T1000 (cell line): ENCODE measurements around the gene BAIAP2.

Experiments
- DNase-seq: peaks from one replicate; lab custom pipeline; 2025; ENCODE audit warnings: mixed read lengths; lab: John Stamatoyannopoulos, UW

BAIAP2 gene

DNA sequence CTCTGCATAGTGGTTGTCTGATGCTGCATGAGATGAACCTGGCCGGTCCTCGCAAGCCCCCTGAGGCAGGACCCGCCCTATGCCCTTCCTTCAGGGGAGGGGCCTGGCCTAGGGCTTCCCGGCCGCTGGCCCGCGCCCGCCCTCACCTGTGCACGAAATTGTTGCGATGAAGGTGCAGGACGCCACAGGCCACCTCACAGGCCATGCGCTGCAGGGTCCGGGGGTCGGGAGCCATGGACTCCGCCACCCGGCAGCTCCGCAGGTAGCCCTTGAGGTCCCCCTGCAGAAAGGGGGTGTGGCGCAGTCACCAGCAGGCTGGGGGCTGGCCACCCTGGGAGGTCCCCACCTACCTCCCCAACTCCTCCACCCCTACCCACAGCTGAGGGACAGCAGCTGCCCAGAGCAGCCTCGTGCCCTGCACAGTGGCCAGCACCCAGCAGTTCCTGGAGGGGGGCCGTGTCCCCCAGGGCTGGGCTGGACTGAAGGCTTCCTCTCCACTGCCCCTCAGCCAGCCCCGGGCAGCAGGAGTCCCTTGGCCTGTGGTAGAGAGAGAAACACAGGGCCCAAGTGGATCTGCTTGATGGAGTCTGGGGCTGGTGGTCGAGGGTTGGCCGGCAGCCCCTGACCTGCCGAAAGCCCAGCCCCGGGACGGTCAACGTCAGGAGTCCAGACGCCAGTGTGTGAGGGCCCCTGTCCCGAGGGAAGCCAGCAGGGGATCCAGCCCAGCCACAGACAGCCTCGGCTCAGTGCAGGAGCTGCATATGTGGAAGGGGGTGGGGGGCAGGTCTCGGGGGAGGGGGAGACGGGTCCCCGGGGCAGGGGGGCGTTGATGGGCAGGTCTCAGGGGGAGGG is 91.6 kb downstream of the BAIAP2 start:
- no peak for DNase-seq

DNA sequence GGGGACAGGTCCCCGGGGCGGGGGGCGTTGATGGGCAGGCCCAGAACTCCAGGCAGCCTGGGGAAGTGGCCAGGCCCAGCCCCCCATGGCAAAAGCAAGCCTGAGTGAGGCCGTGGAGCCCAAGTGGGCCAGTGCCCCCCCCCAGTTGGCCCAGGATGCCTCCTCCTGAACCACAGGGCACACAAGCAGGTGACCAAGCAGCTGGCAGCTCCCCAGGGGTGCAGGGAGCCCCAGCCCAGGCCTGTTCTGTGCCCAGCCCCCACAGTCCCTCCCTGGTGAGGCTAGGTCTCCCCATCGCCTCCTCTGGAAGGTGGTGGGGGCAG is 92.1 kb downstream of the BAIAP2 start:
- DNase-seq, result no peak

DNA sequence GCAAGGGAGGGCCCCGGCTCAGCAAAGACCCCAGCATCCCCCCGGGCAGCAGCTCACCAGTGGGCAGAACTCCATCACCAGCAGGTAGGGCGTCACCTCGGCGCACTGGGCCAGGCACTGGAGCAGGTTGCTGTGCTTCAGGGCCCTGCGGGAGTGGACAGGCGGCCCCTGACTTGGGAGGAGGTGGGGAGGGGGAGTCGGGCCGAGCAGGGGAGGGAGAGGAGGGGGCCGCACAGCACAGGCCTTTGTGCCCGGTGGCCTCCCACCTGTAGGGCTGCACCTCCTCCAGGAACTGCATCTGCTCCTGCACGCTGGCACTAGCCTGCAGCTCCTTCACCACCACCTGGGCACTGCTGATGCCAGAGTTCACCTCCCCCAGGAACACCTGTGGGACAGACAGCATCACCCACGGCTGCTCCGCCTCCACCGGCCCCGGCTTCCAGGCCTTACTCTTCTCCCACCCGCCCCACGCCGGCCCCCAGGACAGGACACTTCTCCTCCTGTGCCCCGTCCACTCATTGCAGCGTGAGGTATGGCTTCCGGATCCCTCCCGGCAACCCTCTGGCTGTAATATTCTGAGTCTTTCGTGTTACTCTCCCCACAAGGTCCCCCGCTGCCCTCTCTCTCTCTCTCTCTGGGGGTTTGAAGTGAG is 92.7 kb downstream of the BAIAP2 start:
- no peak for DNase-seq

DNA sequence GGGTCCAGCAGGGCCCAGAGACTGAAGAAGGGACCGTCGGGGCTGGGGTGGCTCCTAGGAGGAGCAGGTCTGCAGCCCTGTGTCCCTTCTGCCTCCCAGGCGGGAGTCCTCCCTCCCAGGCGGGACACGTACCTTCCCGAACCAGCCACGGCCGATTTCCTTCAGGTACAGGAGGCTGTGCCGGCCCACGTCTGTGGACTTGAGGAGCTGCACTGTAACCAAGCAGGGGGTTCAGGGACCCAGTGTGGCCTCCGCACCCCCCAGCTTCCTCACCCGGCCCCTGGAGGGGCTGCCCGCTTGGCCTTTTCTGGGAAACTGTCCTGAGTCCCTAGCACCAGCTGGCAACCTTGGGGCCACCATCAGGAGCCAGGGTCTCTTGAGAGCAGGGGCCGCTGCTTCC is 93.4 kb downstream of the BAIAP2 start:
- DNase-seq, result no peak

DNA sequence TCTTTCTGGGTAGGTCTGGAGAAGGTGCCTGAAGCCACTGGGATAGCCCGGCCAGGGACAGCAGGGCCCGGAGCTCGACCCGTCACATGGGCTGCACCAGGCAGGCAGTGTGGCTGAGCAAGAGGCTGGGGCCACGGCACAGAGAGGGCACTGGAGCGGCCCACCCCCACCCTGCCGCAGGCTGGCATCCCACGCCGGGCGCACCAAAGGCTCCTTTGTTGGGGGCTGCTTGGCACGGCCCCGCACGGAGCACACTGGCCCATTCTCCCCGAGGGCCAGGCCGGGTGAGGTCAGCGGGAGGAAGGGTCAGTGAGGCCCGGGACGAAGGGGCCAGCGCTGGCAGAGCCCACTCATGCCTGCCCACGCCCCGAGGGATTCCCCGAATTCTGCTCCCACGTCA is 93.8 kb downstream of the BAIAP2 start:
- no peak for DNase-seq

DNA sequence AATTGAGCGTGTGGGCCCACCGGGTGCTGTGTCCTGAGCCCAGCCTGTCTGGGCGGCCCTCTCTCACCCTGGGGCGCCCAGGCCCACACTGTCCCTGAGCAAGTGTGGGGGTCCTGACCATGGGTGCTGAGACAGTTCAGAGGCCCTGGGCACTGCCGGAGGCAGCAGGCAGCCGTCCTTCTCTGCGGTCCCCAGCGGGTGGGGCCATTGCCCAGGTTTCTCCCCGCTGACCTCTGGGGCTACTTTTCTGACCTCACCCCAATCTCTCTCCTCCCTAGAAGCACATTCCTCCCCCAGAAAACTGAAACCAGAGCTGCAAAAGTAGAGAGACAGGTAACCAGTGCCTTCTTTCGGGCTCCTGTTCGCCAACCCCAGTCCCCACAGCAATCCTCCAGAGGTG is 94.3 kb downstream of the BAIAP2 start:
- no peak for DNase-seq

DNA sequence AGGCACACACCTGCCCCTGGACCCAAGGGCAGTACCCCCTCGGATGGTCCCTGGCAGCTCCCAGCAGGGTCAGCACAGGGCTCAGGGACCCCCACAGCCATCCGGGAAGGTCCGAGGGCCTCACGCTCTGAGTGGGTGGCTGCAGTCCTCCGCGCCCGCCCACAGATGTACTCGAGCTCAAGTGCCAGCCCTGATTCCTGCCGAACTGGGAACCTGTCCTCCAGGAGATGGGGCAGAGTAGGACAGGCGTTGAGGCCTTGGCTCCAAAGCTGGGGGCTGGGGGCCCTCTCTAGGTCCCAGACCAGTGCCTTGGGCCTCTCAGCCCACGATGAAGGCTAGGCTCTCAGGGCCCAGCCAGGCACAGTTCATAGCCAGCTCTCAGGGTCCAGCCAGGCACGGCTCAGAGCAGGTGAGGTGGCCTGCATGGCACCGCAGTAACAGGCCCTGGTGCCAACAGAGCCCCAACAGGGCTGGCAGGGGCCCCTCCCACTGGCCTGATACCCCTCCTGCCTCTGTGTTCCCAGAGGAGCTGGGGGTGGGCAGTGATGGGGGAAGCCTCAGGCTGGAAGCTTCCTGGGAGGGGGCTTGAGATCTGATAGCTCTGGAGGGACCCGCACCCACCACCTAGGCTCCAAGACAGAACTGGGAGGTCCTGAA is 94.9 kb downstream of the BAIAP2 start:
- DNase-seq, result no peak

DNA sequence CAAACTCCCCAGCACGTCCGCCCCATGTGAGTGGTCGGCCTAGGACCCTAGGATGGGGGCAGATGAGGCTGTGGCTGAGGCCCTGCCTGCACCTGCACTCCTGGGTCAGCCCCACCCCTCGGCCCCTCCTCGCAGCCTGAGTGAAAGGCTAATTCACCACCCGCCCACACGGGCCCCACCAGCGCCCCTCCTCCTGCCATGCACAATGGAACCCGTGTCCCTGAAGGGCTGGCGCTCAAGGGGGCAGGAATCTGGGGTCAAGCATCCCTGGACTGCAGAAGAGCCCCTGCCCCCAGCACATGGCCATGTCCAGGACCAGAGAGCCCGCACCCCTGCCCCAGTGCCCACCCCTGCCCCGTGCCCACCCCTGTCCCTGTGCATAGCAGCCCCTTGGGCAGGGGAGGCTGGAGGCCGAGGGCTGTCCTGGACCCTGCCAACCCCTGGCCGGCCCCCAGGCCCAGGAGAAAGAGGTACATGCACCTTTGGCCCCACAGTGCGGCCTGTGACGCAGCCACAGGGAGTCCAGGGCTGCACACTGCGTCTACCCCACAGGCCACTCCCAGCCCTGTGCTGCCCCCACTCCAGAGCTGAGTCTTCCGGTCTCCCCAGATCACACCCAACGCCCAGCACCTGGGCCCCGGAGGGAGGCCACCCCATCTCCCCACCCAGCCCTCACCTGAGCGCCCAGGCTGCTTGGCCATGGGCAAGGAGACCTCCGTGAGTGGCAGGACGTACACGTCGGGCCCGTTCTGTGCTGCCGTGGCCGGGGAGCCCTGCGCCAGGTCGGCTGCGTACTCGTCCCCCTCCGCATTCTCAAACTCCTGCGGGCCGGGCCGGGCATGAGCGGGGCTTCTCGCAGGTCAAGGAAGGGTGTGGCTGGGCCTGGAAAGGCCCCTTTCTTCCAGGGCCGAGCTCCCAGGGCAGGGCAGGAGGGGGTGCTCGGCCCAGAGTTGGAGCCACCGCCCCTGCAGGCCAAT is 95.7 kb downstream of the BAIAP2 start:
- no peak for DNase-seq

DNA sequence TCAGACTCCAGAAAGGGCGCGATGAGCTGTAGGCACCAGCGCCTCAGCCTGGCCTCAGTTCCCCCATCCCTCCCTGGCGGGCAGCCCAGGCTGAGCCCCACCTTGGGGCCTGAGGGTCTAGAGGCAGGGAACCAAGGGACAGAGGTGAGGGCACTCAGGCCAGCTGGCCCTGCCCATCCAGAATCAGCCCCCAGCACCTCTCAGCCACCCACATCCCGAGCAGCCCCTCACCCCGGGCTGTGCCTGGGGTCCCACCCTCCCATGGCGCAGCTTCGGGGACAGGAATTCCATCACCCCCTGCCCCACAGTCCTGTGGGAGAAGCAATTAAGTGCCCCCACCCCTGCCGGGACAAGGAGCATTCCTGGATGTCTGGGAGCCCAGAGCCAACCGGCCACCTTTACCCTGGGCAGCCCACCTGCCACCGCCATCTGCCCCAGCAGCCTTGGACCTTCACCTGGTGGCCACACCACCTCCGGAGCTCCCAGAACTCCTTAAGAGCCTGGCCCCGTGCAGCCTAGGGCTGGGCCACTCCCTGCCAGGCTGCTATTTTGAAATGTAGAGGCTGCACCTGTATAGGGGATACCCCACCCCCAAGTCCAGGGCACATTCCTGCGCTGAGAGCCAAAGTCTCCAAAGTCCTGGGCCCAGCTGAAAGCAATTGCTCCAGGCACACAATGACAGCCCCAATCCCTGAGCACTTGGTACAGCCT is 96.7 kb downstream of the BAIAP2 start:
- no peak for DNase-seq

DNA sequence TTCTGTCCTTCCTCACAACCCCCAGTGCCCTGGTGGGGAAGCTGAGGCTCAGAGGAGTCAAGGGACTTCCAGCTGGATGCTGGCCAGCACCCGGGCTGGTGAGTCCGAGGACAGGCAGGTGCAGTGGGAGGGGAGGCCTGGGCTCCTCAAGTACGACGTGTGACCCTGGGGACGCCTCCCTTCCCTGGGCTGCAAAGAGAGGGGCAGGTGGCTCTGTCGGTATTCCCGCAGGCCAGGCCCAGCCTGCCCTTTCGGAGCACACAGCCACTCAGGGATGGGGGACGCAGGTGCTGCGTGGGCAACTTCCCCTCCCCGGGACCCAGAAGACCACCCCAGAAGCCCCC is 97.2 kb downstream of the BAIAP2 start:
- DNase-seq, result no peak

DNA sequence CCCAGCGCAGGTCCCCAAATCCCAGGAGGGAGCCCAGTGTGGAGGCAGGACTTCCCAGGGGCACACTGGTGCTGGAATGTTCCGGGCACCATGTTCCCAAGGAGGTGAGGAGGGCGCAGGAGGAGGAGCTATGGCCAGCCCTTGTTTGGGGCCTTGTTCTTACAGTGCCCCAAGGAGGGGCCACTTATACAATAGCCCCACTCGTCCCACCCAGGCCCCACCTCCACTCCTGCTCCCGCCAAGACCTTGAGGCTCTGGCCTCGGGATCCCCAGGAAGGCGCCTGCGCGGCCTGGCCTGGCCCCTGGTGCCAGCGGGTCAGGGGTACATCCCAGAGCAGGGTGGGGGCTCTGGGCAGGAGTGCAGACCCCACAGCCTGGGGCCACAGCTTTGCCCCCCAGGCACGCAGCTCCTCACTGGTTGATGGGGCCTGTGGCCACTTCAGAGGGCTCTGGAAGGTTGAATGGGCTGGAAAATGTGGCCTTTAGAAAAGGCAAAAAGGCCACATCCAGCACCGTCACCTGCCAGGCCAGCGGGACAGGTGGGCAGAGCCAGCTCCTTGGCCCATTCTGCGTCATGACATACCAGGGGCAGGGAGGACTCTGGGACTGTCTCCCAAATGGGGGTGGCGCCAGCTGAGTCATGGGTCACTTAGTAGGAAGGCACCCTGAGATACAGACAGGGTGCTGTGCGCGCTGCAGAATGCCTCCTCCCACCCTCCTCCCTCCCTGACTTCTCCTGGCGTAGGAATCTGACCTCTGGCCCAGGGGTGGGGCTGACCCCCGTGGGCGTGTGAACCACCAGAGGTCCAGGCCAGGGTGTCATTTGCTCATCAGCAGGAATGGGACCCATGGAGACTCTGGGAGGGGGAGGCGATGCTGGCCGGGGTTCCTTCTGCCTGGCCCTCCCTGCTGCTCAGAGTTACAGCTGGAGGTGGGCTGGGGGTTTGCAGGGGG is 98.1 kb downstream of the BAIAP2 start:
- no peak for DNase-seq

DNA sequence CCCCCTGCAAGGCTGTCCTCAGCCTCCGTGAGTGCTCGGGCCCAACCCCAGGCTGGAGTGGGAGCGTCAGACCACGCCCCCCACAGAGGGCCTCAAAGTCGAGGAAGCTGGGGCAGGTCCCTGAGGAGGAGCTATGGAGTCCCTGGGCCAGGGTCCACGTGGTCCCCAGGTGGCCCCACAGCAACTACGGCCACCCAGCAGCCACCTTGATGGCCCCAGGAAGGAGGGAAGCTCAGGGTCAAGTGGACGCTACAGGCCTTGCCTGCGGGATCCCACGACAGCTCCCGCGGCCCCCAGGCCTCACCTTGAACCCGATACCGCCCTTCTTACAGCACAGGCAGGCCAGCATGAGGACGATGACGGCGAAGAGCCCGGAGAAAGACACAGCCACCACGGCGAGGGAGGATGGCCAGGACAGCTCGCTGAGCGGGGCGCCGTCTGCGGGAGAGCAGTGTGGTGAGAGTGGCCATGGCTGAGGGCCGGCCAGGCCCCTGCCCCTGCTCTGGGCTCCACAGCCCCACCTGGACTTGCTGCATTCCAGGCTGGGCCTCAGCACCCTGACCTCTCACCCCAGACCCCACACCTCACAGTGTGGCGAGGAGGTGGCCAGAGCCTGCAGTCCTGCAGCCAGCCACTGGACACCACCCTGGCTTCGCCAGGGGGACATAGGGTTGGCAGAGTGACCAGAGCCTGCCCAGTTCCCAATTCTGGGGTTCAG is 99.3 kb downstream of the BAIAP2 start:
- DNase-seq, result no peak

DNA sequence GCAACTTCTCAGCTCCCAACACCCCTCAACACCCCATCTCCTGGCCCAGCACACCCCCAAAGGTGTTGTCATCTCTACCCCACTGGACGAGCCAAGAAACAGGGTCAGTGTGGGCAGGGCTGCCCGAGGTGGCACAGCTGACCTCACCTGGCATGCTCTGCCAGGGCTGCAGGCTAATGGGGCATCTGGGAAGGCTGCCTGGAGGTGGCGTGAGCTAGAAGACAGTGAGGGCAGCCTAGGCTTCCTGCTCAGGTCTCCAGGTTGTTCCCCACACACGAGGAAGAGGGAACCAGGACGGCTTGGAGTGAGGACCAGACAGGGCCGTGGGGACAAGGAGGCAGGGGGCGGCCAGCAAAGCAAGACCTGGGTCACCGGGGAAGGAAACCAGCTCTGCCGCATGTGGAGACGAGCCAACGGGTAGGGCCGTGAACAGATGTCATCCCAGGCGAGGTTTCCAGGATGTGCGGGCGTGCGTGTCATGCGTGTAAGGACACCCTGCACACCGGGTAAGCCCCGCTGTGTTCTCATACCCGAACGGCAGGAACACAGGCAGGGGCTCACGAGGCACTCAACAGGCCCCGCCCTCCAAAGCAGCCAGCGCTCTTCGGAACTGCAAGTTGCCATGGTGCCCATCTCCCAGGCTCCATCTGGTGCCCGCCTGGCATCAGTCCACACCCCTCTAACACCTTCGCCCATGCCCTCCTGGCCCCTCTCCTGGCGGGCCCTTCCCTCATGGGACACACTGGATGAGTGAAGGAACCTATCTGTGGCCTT is 100.7 kb downstream of the BAIAP2 start:
- DNase-seq, result no peak

DNA sequence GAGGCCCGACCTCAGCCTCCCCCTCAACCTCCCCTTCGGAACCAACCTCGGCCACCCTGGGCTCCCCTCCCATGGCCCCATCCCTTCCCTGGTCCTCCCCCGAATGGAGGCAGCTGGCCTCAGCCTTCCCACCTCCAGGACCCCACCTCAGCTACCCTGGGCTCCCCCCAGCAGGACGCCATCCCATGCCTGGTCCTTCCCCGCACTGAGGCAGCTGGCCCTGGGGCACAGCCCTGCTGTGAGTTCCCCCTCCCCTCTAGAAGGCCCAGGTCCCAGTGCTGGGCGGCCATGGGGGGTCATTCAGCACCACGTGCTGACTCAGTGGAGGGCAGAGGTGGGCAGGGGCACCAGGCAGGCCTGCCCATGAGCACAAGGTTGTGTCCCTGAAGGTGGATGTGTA is 101.4 kb downstream of the BAIAP2 start:
- DNase-seq, result no peak

DNA sequence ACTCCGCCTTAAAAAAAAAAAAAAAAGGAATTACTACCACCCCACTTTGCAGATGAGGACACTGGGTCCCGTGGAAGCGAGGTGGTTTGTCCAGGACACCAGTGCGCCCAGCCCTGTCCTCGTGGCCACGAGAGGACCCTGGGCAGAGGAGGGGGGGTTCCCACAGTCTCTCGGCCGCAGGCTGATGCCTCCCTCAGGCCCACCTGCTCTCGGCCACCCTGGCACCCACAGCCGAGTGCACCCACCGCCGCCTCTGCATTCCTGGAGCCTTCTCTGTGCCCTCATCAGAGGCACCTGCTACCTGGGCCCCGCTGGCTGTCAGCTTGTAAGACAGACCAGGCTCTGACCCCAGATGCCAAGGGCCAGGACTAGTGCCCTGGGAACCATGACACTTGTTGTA is 102.3 kb downstream of the BAIAP2 start:
- no peak for DNase-seq

DNA sequence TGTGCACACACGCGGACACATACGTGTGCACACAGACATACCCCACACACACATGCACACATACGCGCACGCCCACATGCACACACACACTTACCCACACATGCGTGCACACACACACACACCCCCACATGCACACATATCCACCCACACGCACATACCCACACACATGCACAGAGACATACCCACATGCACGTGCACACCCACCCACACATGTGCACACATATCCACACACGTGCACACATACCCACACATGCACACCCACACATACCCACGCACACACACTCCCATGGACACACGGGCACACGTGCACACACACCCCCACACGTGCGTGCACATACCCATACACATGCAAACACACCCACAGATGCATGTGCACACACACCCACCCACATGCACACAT is 103.1 kb downstream of the BAIAP2 start:
- DNase-seq, result no peak

DNA sequence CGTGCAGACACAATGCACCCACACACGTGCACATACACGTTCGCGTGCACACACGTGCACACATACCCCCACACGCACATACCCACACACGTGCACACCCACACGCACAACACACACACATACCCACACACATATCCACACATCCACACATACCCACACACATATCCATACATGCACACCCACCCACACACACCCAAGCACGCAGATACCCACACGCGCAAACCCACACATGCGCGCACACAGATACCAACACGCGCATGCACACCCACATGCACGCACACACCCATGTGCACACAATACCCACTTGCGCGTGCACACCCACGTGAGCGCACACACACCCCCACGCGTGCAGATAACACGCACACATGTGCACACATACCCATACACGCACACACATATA is 103.5 kb downstream of the BAIAP2 start:
- no peak for DNase-seq

DNA sequence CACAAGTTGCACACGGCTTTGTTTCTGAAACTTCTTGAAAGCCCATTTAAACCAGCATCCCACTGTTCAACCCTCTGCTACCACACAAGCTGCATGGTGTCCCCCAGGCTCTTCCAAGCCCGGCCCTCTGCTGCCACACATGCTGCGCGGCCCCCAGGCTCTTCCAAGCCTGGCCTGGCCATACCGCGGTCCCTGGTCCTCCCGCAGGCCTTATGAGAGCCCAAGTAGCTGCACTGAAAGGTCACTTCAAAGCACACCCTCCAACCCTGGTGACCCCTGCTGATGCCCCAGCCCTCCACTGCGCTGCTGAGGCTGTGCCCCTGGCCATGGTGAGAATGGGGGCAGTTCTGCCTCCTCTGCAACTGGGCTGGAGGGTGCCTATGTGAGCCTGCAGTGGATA is 104.5 kb downstream of the BAIAP2 start:
- no peak for DNase-seq

DNA sequence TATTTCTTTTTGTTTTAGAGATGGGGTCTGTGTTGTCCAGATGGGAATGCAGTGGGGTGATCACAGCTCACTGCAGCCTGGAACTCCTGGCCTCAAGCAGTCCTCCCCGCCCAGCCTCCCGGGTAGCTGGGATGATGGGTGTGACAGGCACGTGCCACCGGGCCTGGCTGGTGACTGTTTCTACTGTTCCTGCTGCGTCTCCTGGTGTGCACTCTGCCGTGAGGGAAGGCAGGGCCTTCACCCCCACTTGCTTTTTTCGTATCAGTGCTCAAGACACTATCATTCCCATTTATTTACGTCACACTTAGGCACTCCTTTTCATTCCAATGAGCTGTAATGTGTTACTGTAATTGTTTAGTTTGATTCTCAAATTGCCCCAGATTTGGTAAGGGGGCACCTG is 105.1 kb downstream of the BAIAP2 start:
- DNase-seq, result no peak
